CD8-positive, alpha-beta memory T cell (primary cell): ENCODE data around the gene PEX14. TPM values are rescaled to one million over a fixed set of nuclear protein-coding genes. Genes with fewer than 3 reads are reported as not detected.

Experiments
- CTCF ChIA-PET: fragments of 350-600 bp; sonication (Branson Sonifier 250); formaldehyde crosslinking; loops from one replicate; lab custom pipeline; 2021; ENCODE audit warnings: antibody characterized with exemption; lab: Charles Lee
- POLR2A ChIA-PET: fragments of 350-600 bp; sonication (Branson Sonifier 250); formaldehyde crosslinking; loops from one replicate; lab custom pipeline; 2021; ENCODE audit warnings: antibody characterized with exemption; lab: Charles Lee
- DNase-seq, 5 donors: peaks; one replicate each; pipeline versions ENCODE4 v3.0.0 to v3.0.0-alpha.2; 2020 to 2022; ENCODE audit warnings: mixed read lengths in 1 of 5
- H3K27ac ChIP-seq: one replicate; pipeline ENCODE4 v1.7.0; 2013; ENCODE audit warnings: low read depth, mild to moderate bottlenecking, low read length, moderate library complexity
- H3K27me3 ChIP-seq: 2 replicates; pipeline ENCODE4 v1.7.0; 2013; ENCODE audit warnings: low read length, mild to moderate bottlenecking; ENCODE audit not compliant: insufficient read depth, poor library complexity, severe bottlenecking
- H3K36me3 ChIP-seq: 2 replicates; pipeline ENCODE4 v1.7.0; 2013; ENCODE audit warnings: mild to moderate bottlenecking, low read length, moderate library complexity; ENCODE audit not compliant: insufficient read depth
- H3K4me1 ChIP-seq: 2 replicates; pipeline ENCODE4 v1.7.0; 2013; ENCODE audit warnings: mild to moderate bottlenecking, low read length, moderate library complexity; ENCODE audit not compliant: insufficient read depth
- H3K4me3 ChIP-seq: 2 replicates; pipeline ENCODE4 v1.7.0; 2013; ENCODE audit warnings: mild to moderate bottlenecking, low read length
- H3K9me3 ChIP-seq: 2 replicates; pipeline ENCODE4 v1.7.0; 2013; ENCODE audit warnings: mild to moderate bottlenecking, low read length
- H3K27ac Mint-ChIP-seq, 8 donors: one replicate each; pipeline ENCODE4 v1.8.0; 2020 to 2021; ENCODE audit warnings: mixed read lengths in 8 of 8, mild to moderate bottlenecking in 6 of 8, inconsistent platforms in 3 of 8, moderate library complexity in 3 of 8
- H3K27me3 Mint-ChIP-seq, 2 donors: one replicate each; pipeline ENCODE4 v1.8.0; 2020 to 2021; ENCODE audit warnings: mixed read lengths in 2 of 2, mild to moderate bottlenecking in 1 of 2, moderate library complexity in 1 of 2
- H3K36me3 Mint-ChIP-seq, 3 donors: one replicate each; pipeline ENCODE4 v1.8.0; 2020 to 2021; ENCODE audit warnings: mixed read lengths in 3 of 3, inconsistent platforms in 1 of 3, mild to moderate bottlenecking in 1 of 3
- H3K4me1 Mint-ChIP-seq, 3 donors: one replicate each; pipeline ENCODE4 v1.8.0; 2020 to 2021; ENCODE audit warnings: mixed read lengths in 3 of 3, inconsistent platforms in 1 of 3, mild to moderate bottlenecking in 1 of 3
- H3K4me3 Mint-ChIP-seq, 7 donors: one replicate each; pipeline ENCODE4 v1.8.0; 2020 to 2021; ENCODE audit warnings: mixed read lengths in 7 of 7, mild to moderate bottlenecking in 6 of 7, moderate library complexity in 4 of 7, inconsistent platforms in 2 of 7
- H3K9me3 Mint-ChIP-seq, 5 donors: one replicate each; pipeline ENCODE4 v1.8.0; 2020 to 2022; ENCODE audit warnings: mixed read lengths in 5 of 5, mild to moderate bottlenecking in 3 of 5, moderate library complexity in 2 of 5, inconsistent platforms in 1 of 5
- polyA plus RNA-seq: library from polyadenylated mRNA; unstranded; fragments of 300-500 nt; fragmentation: Illumina TruSeq; gene quantifications from one replicate; pipeline ENCODE4 v1.2.3, GENCODE V29; 2021
- total RNA-seq, 2 experiments: library from RNA; stranded (reverse); gene quantifications; one replicate each; pipeline ENCODE4 v1.2.3, GENCODE V29; 2021

PEX14 gene
- total and polyA plus RNA-seq, 3 experiments from 2014 or later: 5.1 to 22.2 (median 18.2) TPM

- H3K4me3 Mint-ChIP-seq: peak overlapping the region in 1 of 7 donors; percentile 19
- no peaks in the 10 kb centered on the region for H3K9me3 Mint-ChIP-seq
- peaks cover 4 to 32% (median 10%) of the 10 kb centered on the region in 3 donors for H3K36me3 Mint-ChIP-seq
- DNase-seq: no peak
- Histone ChIP-seq H3K27ac (no peak overlapping the region), H3K36me3 (no peaks in the 10 kb centered on the region), H3K4me3 (no peak overlapping the region), H3K4me1 (peaks cover 22% of the 10 kb centered on the region), H3K27me3 (no peaks in the 10 kb centered on the region), H3K9me3 (no peaks in the 10 kb centered on the region)
- H3K27me3 Mint-ChIP-seq: no peaks in the 10 kb centered on the region
- peak overlapping the region in 6 of 8 donors; percentile 10 to 77 (median 66) for H3K27ac Mint-ChIP-seq
- CTCF ChIA-PET: interaction anchor here (2.6 to 3.8 kb wide), 2 partner anchors 11 to 14 kb away, joined by 9 to 19 read pairs; no protein-coding TSS in a partner anchor
- peaks cover 50 to 82% (median 68%) of the 10 kb centered on the region in 3 donors for H3K4me1 Mint-ChIP-seq
- POLR2A ChIA-PET: no interaction called here
Observed at GRCh38 chr1:10521537-10522157, 46.9 kb downstream of the PEX14 start.

DNA sequence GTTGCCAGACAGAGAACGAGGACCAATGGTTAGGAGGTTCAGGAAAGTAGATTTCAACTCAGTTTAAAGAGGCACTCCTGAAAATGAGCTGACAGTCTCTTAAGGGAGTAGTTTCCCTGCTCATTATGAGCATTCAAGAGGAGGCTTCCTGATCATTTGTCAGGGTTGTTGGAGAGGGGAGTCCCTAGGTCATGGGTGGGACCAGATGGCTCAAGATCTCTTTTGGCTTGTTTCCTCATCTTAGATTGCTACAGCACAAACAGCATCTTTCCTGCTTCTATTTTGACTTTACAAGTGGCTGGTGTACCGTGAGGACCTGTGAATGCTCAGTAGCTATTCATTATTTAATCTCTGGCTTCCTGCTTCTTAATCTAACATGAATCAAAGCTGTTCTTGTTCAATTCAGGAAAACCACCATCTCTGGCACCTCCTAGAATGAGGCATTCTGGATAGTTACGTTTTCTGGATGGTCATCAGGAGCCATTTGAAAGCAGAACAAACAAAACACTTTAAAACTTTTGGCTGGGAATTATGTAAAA, 47.6 kb downstream of the PEX14 start:
- no peak overlapping the region for H3K27ac ChIP-seq
- no peaks in the 10 kb centered on the region for H3K9me3 ChIP-seq
- Mint-ChIP-seq H3K9me3 (no peaks in the 10 kb centered on the region), H3K27ac (peak overlapping the region in 7 of 8 donors; percentile 2 to 77 (median 60)), H3K27me3 (no peaks in the 10 kb centered on the region), H3K4me3 (peak overlapping the region in 1 of 7 donors; percentile 20), H3K36me3 (peaks cover 4 to 32% (median 10%) of the 10 kb centered on the region in 3 donors), H3K4me1 (peaks cover 44 to 76% (median 60%) of the 10 kb centered on the region in 3 donors)
- ChIA-PET CTCF (interaction anchor here (0.7 to 3.8 kb wide), 4 partner anchors 12 to 28 kb away, joined by 3 to 19 read pairs (median 6); no protein-coding TSS in a partner anchor), POLR2A (no interaction called here)
- H3K4me3 ChIP-seq: no peak overlapping the region
- no peaks in the 10 kb centered on the region for H3K36me3 ChIP-seq
- peaks cover 15% of the 10 kb centered on the region for H3K4me1 ChIP-seq
- H3K27me3 ChIP-seq: no peaks in the 10 kb centered on the region
- DNase-seq: no peak

DNA sequence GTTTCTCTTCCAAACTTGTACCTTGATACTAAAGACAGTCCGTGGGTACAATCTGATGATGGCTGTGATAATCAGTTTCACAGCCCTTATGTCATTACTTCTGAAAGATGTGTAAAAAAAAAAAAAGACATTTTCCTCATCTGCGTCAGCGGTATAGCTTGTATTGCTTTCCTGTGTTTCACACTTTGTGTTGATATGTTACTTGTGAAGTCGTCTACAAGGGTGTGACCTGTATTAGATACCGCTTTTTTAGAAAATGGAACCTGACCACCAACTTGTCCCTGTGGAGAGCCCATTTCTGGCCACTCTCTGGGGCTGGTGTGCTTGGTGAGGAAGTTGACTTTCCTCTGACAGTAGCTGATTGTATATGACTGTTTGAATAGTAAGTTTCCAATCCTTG, 50.5 kb downstream of the PEX14 start:
- Mint-ChIP-seq H3K27ac (peak overlapping the region; percentile 71 to 94 (median 90)), H3K4me1 (peaks cover 32 to 69% (median 57%) of the 10 kb centered on the region in 3 donors), H3K27me3 (no peaks in the 10 kb centered on the region), H3K4me3 (peak overlapping the region; percentile 2 to 84 (median 43)), H3K36me3 (peaks cover 0 to 33% (median 11%) of the 10 kb centered on the region in 3 donors), H3K9me3 (no peaks in the 10 kb centered on the region)
- Histone ChIP-seq H3K4me1 (peaks cover 14% of the 10 kb centered on the region), H3K36me3 (no peaks in the 10 kb centered on the region), H3K4me3 (no peak overlapping the region), H3K9me3 (no peaks in the 10 kb centered on the region), H3K27me3 (no peaks in the 10 kb centered on the region), H3K27ac (no peak overlapping the region)
- CTCF ChIA-PET: interaction anchor here (1.0 to 1.9 kb wide), 2 partner anchors 18 to 1139 kb away, joined by 3 to 6 read pairs; partner anchors contain the start of gene FBXO6
- DNase-seq: peak in 3 of 5 donors; percentile 30 to 69 (median 58)
- POLR2A ChIA-PET: interaction anchor here (0.6 to 1.4 kb wide), 2 partner anchors 15 to 84 kb away, joined by 4 to 7 read pairs; no protein-coding TSS in a partner anchor

DNA sequence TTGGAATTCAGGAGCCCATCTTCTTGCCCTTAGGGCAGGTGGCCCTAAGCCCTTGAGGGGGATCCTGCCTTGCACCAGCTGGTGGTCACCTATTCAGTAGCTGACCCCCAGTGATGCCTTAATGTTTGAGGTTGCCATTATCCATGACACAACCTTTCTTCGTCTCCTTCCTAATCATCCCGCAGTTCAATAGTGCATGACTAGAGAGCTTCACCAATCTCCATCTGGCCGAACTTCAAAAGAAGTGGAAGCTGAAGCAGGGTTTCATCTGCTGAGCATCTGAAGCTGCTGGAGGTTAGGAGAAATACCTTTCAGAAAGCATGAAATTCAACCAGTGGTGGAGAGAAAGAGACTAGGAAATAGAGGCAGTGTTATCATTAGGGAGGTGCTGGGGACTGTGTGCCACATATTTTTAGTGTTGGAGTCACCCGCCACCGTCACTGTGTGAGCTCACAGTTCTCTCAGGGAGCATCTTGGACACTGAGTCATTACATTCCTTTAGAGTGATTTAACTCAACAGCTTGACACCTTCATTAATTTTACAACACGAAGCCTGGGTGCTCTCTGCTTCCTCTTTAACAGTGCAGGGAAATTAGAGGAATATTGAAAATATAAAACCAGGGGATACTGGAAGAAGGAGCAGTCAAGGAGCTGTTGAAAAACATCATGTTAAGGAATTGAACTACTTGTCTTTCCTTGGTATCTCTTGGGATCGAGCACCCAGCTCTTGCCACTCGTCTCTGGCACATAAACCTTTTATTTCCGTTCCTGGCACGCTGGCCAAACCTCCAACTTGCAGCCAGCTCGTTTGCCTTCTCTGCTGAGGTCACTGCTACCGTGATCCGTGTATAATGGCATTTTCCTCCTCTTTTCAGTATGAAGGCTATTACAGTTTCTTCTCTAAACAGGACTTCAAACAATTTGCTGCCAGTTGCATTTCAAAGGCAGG, 53.6 kb downstream of the PEX14 start:
- Histone ChIP-seq H3K4me3 (no peak overlapping the region), H3K36me3 (no peaks in the 10 kb centered on the region), H3K4me1 (peaks cover 6% of the 10 kb centered on the region), H3K27me3 (no peaks in the 10 kb centered on the region), H3K9me3 (no peaks in the 10 kb centered on the region), H3K27ac (no peak overlapping the region)
- H3K4me1 Mint-ChIP-seq: peaks cover 20 to 45% (median 40%) of the 10 kb centered on the region in 3 donors
- peaks cover 0 to 20% (median 9%) of the 10 kb centered on the region in 3 donors for H3K36me3 Mint-ChIP-seq
- POLR2A ChIA-PET: no interaction called here
- H3K9me3 Mint-ChIP-seq: no peaks in the 10 kb centered on the region
- peak overlapping the region in 4 of 8 donors; percentile 1 to 76 (median 44) for H3K27ac Mint-ChIP-seq
- no peak for DNase-seq
- CTCF ChIA-PET: interaction anchor here (1.3 to 1.8 kb wide), 3 partner anchors 14 to 34 kb away, joined by 4 to 6 read pairs (median 5); no protein-coding TSS in a partner anchor
- H3K27me3 Mint-ChIP-seq: no peaks in the 10 kb centered on the region
- no peak overlapping the region for H3K4me3 Mint-ChIP-seq

DNA sequence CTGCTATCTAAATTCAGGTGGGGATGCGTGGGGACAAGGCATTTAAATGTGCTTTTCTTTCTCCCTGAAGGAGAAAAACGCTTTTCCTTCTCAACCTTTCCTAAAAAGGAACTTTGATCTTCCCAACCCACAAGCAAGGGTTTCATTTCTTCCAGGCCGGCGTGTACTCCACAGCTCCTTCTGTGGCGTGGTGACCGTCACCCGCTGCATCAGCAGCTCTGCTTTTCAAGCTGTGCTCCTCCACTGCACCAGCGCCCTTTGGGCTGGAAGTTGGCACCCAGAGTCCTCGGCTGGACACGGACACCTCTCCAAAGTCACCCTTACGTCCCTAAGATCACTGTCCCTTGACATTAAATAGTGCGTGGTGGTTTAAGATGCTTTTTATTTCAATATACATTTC, 54.3 kb downstream of the PEX14 start:
- Mint-ChIP-seq H3K9me3 (no peaks in the 10 kb centered on the region), H3K36me3 (peaks cover 0 to 18% (median 10%) of the 10 kb centered on the region in 3 donors), H3K27ac (peak overlapping the region in 1 of 8 donors; percentile 73), H3K27me3 (no peaks in the 10 kb centered on the region), H3K4me3 (no peak overlapping the region), H3K4me1 (peaks cover 18 to 41% (median 36%) of the 10 kb centered on the region in 3 donors)
- Histone ChIP-seq H3K27ac (no peak overlapping the region), H3K4me3 (no peak overlapping the region), H3K4me1 (peaks cover 6% of the 10 kb centered on the region), H3K27me3 (no peaks in the 10 kb centered on the region), H3K36me3 (no peaks in the 10 kb centered on the region), H3K9me3 (no peaks in the 10 kb centered on the region)
- ChIA-PET POLR2A (no interaction called here), CTCF (no interaction called here)
- DNase-seq: no peak

DNA sequence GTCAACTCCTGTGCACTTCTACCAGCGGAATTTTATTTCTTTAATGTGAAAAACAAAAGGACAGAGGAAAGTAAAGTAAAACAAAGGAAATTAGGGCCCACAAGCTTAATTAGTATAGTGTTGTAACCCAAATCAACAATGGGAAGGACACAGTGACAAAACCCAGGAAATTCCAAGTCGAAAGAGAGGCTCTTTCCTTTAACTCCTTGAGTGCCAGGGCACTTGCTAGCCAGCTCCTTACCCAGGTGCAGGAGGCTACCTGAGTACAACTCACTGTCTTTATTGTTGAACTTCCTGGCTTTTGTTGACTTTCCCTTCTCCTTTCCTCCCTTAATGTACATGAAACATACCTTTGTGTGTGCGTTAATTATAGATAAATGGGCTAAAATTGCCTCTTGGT, 55.0 kb downstream of the PEX14 start:
- no peaks in the 10 kb centered on the region for H3K4me1 ChIP-seq
- H3K4me3 Mint-ChIP-seq: no peak overlapping the region
- H3K36me3 ChIP-seq: no peaks in the 10 kb centered on the region
- H3K27ac Mint-ChIP-seq: no peak overlapping the region
- no peaks in the 10 kb centered on the region for H3K27me3 ChIP-seq
- peaks cover 0 to 18% (median 10%) of the 10 kb centered on the region in 3 donors for H3K36me3 Mint-ChIP-seq
- H3K27ac ChIP-seq: no peak overlapping the region
- no peaks in the 10 kb centered on the region for H3K9me3 ChIP-seq
- no peak for DNase-seq
- ChIA-PET POLR2A (no interaction called here), CTCF (no interaction called here)
- H3K4me1 Mint-ChIP-seq: peaks cover 17 to 35% (median 34%) of the 10 kb centered on the region in 3 donors
- H3K4me3 ChIP-seq: no peak overlapping the region
- no peaks in the 10 kb centered on the region for H3K27me3 Mint-ChIP-seq
- no peaks in the 10 kb centered on the region for H3K9me3 Mint-ChIP-seq

DNA sequence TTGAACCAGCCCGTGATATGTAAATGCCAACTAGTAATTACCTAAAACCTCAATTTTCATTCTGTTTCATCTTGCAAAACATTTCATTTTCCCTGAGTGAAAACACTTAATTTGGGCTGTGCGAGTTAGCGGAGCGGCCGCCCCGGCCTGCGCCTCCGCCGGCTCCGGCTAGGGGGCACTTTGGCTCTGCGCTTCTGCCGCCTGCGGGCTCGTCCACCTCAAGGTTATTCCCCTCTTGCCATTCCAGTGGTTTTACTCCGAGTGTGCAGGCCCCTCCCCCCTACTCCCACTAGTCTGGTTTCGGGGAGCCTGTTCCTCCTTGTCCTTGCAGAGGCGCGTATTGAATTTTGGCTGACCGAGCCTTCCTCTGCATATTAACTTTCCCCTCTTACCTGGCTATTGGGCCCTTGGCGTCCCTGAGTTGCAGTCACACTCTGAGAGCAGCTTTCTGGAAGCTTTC, 55.6 kb downstream of the PEX14 start:
- H3K27me3 ChIP-seq: no peaks in the 10 kb centered on the region
- peaks cover 11 to 30% (median 29%) of the 10 kb centered on the region in 3 donors for H3K4me1 Mint-ChIP-seq
- H3K4me1 ChIP-seq: no peaks in the 10 kb centered on the region
- no peaks in the 10 kb centered on the region for H3K9me3 ChIP-seq
- no peak overlapping the region for H3K27ac ChIP-seq
- ChIA-PET POLR2A (no interaction called here), CTCF (no interaction called here)
- H3K36me3 ChIP-seq: no peaks in the 10 kb centered on the region
- no peaks in the 10 kb centered on the region for H3K27me3 Mint-ChIP-seq
- H3K4me3 Mint-ChIP-seq: no peak overlapping the region
- peak overlapping the region in 1 of 8 donors; percentile 49 for H3K27ac Mint-ChIP-seq
- no peaks in the 10 kb centered on the region for H3K9me3 Mint-ChIP-seq
- H3K4me3 ChIP-seq: no peak overlapping the region
- H3K36me3 Mint-ChIP-seq: peaks cover 0 to 16% (median 7%) of the 10 kb centered on the region in 3 donors
- DNase-seq: no peak
